ENCODE data around the gene SECISBP2. TPM values are rescaled to one million over a fixed set of nuclear protein-coding genes. Genes with fewer than 3 reads are reported as not detected.
A peak's percentile ranks its signal among the peaks of the same experiment; 100 is the strongest.

SECISBP2 gene
- total RNA-seq, 6 experiments from 2014 or later: 13.8 to 20.3 (median 17.3) TPM

DNA sequence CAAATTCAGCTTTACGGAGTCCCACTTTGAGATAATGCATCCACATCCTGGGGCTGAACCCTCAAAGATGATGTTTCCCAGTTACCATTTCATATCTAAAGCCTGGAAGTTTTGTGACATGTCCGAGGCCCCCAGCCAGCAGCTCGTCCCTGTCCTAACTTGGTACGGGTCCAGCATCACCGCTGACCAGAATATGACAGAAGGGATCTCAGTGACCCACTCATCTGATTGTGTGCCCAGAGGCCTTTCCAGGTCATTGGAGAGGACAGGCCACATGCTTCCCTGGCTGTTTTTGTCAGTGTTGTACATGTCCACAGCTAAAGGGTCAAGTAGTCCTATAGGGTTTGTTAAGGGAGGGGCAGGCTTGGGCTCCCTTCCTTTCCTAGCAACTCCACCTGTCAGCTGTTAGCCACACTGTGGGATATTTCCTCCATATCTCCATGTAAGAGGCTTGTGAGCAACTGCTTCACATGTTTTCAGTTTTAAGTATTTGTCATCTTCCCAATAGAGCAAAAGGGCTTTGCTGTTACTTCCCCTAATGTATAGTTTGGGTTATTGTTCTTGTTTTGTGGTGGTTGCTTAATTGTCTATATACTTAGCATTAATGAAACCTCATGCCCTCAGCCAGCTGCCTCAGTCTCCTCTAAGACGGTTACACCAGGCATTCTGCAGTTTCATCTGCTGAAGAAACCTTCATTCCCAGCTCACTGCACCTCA, 33.4 kb downstream of the SECISBP2 start:
- no peaks in the 10 kb centered on the region; the same call in 1 of the 2 replicates for H3K27me3 Mint-ChIP-seq (ENCODE audit: insufficient read depth)
- H3K27ac Mint-ChIP-seq: no peak overlapping the region
- H3K4me3 Mint-ChIP-seq: no peak overlapping the region
- H3K36me3 Mint-ChIP-seq (ENCODE audit: low read depth): peaks cover 32% of the 10 kb centered on the region
- TF ChIP-seq, protein P1, sequence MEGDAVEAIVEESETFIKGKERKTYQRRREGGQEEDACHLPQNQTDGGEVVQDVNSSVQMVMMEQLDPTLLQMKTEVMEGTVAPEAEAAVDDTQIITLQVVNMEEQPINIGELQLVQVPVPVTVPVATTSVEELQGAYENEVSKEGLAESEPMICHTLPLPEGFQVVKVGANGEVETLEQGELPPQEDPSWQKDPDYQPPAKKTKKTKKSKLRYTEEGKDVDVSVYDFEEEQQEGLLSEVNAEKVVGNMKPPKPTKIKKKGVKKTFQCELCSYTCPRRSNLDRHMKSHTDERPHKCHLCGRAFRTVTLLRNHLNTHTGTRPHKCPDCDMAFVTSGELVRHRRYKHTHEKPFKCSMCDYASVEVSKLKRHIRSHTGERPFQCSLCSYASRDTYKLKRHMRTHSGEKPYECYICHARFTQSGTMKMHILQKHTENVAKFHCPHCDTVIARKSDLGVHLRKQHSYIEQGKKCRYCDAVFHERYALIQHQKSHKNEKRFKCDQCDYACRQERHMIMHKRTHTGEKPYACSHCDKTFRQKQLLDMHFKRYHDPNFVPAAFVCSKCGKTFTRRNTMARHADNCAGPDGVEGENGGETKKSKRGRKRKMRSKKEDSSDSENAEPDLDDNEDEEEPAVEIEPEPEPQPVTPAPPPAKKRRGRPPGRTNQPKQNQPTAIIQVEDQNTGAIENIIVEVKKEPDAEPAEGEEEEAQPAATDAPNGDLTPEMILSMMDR (IDR thresholded peaks at IDR 0.05): no peak
- no peak for DNase-seq
- H3K9me3 Mint-ChIP-seq: no peaks in the 10 kb centered on the region
- no peaks in the 10 kb centered on the region for H3K4me1 Mint-ChIP-seq (ENCODE audit: low read depth)

DNA sequence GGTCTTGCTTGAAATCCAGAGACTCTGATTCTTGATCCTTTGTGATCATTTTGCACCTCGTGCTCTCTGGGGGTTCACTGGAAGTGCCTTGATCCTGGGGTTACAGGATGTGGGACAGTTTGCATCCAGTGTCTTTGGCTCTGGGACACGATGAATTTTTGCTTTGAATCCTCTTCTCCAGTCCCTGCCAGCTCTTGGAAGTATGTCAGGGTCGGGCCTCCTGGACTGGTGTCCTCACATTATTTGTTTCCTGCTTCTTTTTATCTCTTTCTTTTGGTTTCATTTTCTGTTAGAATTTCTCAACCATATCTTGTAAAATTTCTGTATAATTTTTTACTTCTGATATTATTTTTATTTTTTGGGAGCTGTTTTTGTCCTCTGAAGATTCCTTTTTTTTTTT, 34.2 kb downstream of the SECISBP2 start:
- H3K36me3 Mint-ChIP-seq (ENCODE audit: low read depth): peaks cover 32% of the 10 kb centered on the region
- no peak overlapping the region for H3K27ac Mint-ChIP-seq
- no peak for DNase-seq
- H3K4me1 Mint-ChIP-seq (ENCODE audit: low read depth): no peaks in the 10 kb centered on the region
- no peaks in the 10 kb centered on the region; the same call in 1 of the 2 replicates for H3K27me3 Mint-ChIP-seq (ENCODE audit: insufficient read depth)
- no peak overlapping the region for H3K4me3 Mint-ChIP-seq
- TF ChIP-seq, protein P1 (IDR thresholded peaks at IDR 0.05): no peak
- H3K9me3 Mint-ChIP-seq: no peaks in the 10 kb centered on the region

DNA sequence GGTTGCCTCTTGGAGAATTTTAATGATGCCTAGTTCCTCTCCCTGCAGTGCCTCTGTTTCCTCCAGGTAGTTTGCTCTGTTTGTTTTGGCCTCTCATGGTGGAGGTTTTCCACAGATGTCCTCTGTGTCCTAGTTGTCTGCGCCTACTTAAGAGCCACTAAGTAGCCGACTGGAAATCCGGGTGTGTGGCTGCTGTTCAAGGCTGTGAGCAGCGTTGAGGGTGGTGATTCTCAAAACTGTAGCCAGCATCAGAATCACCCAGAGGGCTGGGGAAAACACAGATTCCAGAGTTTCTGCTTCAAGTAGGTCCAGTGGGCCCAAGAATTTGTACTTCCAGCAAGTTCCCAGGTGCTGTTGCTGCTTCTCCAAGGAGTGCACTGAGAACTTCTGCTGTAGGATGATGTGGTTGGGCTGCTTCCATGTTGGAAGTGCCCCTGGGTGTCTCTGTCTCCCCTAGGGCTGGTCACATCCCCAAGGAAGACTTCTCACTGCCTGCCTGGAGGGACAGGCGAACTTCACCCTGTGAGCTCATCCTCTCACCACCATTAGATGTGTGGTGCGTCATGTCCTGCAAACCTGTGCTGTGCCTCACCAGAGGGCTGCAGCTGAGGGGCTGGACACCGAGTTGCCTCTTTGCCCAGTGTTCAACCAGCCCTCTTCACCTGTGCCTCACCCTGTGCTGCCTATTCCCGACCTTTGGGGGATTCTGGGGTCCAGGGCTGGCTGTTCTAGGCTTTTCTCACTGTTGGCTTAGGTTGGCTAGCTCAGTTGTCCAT, 34.8 kb downstream of the SECISBP2 start:
- no peak overlapping the region for H3K4me3 Mint-ChIP-seq
- no peak overlapping the region for H3K27ac Mint-ChIP-seq
- peaks cover 32% of the 10 kb centered on the region for H3K36me3 Mint-ChIP-seq (ENCODE audit: low read depth)
- no peaks in the 10 kb centered on the region for H3K9me3 Mint-ChIP-seq
- no peaks in the 10 kb centered on the region for H3K4me1 Mint-ChIP-seq (ENCODE audit: low read depth)
- DNase-seq: no peak
- no peaks in the 10 kb centered on the region; the same call in 1 of the 2 replicates for H3K27me3 Mint-ChIP-seq (ENCODE audit: insufficient read depth)
- TF ChIP-seq, protein P1 (IDR thresholded peaks at IDR 0.05): no peak

DNA sequence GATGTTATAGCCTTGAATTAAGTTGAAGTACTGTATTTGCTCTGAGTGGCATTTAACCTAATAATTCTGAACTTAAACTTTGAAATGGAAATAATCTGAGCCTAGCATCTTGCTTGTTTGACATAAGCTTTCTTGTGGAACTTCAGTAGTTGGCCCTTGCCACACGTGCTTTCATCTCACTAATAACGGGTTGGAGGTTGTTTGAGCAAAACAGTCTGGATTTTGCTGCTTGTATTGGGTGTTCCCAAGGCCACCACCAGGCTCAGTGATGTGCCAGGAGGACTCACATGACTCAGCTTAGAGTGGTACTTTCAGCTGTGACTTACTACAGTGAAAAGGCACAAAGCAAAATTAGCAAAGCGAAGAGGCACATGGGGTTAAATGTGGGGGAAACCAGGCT, 35.7 kb downstream of the SECISBP2 start:
- Mint-ChIP-seq H3K36me3 (ENCODE audit: low read depth) (peaks cover 33% of the 10 kb centered on the region), H3K9me3 (no peaks in the 10 kb centered on the region), H3K27me3 (ENCODE audit: insufficient read depth) (no peaks in the 10 kb centered on the region; the same call in 1 of the 2 replicates), H3K4me3 (no peak overlapping the region), H3K4me1 (ENCODE audit: low read depth) (no peaks in the 10 kb centered on the region), H3K27ac (no peak overlapping the region)
- DNase-seq: no peak
- TF ChIP-seq, protein P1 (IDR thresholded peaks at IDR 0.05): 0 out of 2 replicates have a peak, but pooled peaks have one; percentile 16

DNA sequence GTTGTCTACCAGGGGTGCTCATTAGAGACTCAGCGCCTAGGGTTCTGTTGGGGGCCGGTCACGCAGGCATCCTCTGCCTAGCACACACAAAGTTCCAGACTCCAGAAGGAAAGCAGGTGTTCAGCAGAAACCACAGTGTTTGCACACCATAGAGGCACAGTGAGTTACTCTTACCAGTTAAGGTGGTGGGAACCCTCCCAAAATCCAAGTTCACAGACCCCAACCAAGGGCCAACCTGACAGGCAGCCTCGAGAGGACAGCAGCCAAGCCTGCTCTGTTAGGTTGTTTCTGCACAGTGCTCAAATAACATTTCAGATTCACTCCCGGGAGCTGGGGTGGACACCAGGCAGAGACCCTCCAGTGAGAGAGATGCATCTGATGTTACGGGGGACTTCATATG, 36.2 kb downstream of the SECISBP2 start:
- Mint-ChIP-seq H3K27ac (no peak overlapping the region), H3K27me3 (ENCODE audit: insufficient read depth) (no peaks in the 10 kb centered on the region; the same call in 1 of the 2 replicates), H3K9me3 (no peaks in the 10 kb centered on the region), H3K36me3 (ENCODE audit: low read depth) (peaks cover 32% of the 10 kb centered on the region), H3K4me3 (no peak overlapping the region), H3K4me1 (ENCODE audit: low read depth) (no peaks in the 10 kb centered on the region; the same call in 1 of the 2 replicates)
- TF ChIP-seq, protein P1 (IDR thresholded peaks at IDR 0.05): no peak
- DNase-seq: no peak

Measured in HFFc6 (cell line).